Measurements from ENCODE around the gene TTC34.
"Not testable (repeated sequence)": the region's sequence is repeated elsewhere in the genome, so short reads cannot be mapped to it uniquely, and the experiment has no call there.

The TTC34 gene

DNA sequence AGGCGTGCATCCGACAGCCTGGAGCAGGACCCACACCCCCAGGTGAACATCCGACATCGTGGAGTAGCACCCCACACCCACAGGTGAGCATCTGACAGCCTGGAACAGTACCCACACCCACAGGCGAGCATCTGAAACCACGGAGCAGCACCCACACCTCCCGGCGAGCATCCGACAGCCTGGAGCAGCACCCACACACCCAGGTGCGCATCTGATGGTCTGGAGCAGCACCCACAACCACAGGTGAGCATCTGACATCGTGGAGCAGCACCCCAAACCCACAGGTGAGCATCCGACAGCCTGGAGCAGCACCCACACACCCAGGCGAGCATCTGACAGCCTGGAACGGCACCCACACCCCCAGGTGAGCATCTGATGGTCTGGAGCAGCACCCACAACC, 46.1 kb downstream of the TTC34 start:
- not testable (repeated sequence) for DNase-seq (ENCODE audit: low spot score)

DNA sequence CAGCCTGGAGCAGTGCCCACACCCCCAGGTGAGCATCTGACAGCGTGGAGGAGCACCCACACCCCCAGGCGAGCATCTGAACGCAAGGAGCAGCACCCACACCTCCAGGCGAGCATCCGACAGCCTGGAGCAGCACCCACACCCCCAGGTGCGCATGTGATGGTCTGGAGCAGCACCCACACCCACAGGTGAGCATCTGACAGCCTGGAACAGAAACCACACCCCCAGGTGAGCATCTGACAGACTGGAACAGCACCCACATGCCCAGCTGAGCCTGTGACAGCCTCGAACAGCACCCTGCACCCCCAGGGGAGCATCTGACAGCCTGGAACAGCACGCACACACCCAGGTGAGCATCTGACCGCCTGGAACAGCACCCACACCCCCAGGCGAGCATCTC, 46.9 kb downstream of the TTC34 start:
- DNase-seq (ENCODE audit: low spot score): not testable (repeated sequence)

- DNase-seq (ENCODE audit: low spot score): not testable (repeated sequence)
Observed at GRCh38 chr1:2752503-2752902, 49.0 kb downstream of the TTC34 start.

- DNase-seq (ENCODE audit: low spot score): not testable (repeated sequence)
Observed at GRCh38 chr1:2751866-2752265, 49.6 kb downstream of the TTC34 start.

GRCh38 chr1:2750766-2751730, 50.4 kb downstream of the TTC34 start:
- not testable (repeated sequence) for DNase-seq (ENCODE audit: low spot score)

DNA sequence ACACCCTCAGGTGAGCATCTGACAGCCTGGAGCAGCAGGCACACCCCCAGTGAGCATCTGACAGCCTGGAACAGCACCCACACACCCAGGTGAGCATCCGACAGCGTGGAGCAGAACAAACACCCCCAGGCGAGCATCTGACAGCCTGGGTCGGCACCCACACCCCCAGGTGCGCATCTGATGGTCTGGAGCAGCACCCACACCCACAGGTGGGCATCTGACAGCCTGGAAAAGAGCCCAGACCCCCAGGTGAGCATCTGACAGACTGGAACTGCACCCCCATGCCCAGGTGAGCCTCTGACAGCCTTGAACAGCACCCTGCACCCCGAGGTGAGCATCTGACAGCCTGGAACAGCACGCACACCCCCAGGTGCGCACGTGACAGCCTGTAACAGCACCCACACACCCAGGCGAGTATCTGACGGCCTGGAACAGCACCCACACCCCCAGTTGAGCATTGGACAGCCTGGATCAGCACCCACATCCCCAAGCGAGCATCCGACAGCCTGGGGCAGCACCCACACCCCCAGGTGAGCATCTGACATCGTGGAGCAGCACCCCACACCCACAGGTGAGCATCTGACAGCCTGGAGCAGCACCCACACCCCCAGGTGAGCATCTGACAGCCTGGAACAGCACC, 51.3 kb downstream of the TTC34 start:
- DNase-seq (ENCODE audit: low spot score): not testable (repeated sequence)

DNA sequence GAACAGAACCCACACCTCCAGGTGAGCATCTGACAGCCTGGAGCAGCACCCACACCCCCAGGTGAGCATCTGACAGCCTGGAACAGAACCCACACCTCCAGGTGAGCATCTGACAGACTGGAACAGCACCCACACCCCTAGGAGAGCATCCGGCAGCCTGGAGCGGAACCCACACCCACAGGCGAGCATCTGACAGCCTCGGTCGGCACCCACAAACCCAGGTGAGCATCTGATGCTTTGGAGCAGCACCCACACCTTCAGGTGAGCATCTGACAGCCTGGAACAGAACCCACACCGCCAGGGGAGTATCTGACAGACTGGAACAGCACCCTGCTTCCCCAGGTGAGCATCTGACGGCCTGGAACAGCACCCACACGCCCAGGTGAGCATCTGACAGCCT, 52.9 kb downstream of the TTC34 start:
- not testable (repeated sequence) for DNase-seq (ENCODE audit: low spot score)

DNA sequence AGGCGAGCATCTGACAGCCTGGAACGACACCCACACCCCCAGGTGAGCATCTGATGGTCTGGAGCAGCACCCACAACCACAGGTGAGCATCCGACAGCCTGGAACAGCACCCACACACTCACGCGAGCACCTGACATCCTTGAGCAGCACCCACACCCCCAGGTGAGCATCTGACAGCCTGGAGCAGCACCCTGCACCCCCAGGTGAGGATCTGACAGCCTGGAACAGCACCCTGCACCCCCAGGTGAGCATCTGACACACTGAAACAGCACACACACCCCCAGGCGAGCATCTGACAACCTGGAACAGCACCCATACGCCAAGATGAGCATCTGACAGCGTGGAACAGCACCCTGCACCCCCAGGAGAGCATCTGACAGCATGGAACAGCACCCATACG, 106.7 kb downstream of the TTC34 start:
- not testable (repeated sequence) for DNase-seq (ENCODE audit: low spot score)

DNA sequence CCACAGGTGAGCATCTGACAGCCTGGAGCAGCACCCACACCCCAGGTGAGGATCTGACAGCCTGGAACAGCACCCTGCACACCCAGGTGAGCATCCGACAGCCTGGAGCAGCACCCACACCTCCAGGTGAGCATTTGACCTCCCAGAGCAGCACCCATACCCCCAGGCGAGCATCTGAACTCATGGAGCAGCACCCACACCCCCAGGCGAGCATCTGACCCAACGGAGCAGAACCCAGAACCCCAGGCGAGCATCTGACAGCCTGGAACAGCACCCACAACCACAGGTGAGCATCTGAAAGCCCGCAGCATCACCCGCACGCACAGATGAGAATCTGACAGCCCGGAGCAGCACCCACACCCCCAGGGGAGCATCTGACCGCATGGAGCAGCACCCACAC, 111.3 kb downstream of the TTC34 start:
- DNase-seq (ENCODE audit: low spot score): not testable (repeated sequence)

- DNase-seq (ENCODE audit: low spot score): not testable (repeated sequence)
Observed at GRCh38 chr1:2688336-2688665, 113.2 kb downstream of the TTC34 start.

- not testable (repeated sequence) for DNase-seq (ENCODE audit: low spot score)
Observed at GRCh38 chr1:2687638-2688335, 113.7 kb downstream of the TTC34 start.

GRCh38 chr1:2687174-2687591, 114.3 kb downstream of the TTC34 start:
- not testable (repeated sequence) for DNase-seq (ENCODE audit: low spot score)

DNA sequence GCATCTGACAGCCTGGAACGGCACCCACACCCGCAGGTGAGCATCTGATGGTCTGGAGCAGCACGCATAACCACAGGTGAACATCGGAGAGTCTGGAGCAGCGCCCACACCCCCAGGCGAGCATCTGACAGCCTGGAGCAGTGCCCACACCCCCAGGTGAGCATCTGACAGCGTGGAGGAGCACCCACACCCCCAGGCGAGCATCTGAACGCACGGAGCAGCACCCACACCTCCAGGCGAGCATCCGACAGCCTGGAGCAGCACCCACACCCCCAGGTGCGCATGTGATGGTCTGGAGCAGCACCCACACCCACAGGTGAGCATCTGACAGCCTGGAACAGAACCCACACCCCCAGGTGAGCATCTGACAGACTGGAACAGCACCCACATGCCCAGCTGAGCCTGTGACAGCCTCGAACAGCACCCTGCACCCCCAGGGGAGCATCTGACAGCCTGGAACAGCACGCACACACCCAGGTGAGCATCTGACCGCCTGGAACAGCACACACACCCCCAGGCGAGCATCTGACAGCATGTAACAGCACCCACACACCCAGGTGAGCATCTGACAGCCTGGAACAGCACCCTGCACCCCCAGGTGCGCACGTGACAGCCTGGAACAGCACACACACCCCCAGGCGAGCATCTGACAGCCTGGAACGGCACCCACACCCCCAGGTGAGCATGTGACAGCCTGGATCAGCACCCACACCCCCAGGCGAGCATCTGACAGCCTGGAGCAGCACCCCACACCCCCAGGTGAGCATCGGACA, 115.2 kb downstream of the TTC34 start:
- not testable (repeated sequence) for DNase-seq (ENCODE audit: low spot score)

DNA sequence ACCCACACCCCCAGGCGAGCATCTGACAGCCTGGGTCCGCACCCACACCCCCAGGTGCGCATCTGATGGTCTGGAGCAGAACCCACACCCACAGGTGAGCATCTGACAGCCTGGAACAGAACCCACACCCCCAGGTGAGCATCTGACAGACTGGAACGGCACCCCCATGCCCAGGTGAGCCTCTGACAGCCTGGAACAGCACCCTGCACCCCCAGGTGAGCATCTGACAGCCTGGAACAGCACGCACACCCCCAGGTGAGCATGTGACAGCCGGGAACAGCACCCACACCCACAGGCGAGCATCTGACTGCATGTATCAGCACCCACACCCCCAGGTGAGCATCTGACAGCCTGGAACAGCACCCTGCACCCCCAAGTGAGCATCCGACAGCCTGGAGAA, 115.8 kb downstream of the TTC34 start:
- DNase-seq (ENCODE audit: low spot score): not testable (repeated sequence)

GRCh38 chr1:2684878-2685277, 116.6 kb downstream of the TTC34 start:
- DNase-seq (ENCODE audit: low spot score): not testable (repeated sequence)

- DNase-seq (ENCODE audit: low spot score): not testable (repeated sequence)
Observed at GRCh38 chr1:2684000-2684399, 117.5 kb downstream of the TTC34 start.

DNA sequence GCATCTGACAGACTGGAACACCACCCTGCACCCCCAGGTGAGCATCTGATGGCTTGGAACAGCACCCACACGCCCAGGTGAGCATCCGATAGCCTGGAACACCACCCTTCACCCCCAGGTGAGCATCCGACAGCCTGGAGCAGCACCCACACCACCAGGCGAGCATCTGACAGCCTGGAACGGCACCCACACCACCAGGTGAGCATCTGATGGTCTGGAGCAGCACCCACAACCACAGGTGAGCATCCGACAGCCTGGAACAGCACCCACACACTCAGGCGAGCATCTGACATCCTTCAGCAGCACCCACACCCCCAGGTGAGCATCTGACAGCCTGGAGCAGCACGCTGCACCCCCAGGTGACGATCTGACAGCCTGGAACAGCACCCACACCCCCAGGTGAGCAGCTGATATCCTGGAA, 118.2 kb downstream of the TTC34 start:
- DNase-seq (ENCODE audit: low spot score): not testable (repeated sequence)

DNA sequence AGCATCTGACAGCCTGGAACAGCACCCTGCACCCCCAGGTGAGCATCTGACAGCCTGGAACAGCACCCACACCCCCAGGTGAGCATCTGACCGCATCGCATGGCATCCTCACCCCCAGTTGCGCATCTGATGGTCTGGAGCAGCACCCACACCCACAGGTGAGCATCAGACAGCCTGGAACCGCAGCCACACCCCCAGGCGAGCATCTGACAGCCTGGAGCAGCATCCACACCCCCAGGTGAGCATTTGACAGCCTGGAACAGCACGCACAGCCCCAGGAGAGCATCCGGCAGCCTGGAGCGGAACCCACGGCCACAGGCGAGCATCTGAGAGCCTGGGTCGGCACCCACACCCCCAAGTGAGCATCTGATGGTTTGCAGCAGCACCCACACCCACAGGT, 118.6 kb downstream of the TTC34 start:
- DNase-seq (ENCODE audit: low spot score): not testable (repeated sequence)

GRCh38 chr1:2676726-2677125, 124.8 kb downstream of the TTC34 start:
- DNase-seq (ENCODE audit: low spot score): not testable (repeated sequence)

DNA sequence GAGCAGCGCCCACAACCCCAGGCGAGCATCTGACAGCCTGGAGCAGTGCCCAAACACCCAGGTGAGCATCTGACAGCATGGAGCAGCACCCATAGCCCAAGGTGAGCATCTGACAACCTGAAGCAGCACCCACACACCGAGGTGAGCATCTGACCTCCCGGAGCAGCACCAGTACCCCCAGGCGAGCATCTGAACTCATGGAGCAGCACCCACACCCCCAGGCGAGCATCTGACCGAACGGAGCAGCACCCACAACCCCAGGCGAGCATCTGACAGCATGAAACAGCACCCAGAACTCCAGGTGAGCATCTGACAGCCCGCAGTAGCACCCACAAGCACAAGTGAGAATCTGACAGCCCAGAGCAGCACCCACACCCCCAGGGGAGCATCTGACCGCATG, 129.8 kb downstream of the TTC34 start:
- DNase-seq (ENCODE audit: low spot score): not testable (repeated sequence)

DNA sequence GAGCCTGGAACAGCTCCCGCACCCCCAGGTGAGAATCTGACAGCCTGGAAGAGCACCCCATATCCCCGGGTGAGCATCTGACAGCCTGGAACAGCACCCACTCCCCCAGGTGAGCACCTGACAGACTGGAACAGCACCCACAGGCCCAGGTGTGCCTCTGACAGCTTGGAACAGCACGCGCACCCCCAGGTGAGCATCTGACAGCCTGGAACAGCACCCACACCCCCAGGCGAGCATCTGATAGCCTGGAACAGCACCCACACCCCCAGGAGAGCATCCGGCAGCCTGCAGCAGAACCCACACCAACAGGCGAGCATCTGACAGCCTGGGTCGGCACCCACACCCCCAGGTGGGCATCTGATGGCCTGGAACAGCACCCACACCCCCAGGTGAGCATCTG, 141.7 kb downstream of the TTC34 start:
- DNase-seq (ENCODE audit: low spot score): not testable (repeated sequence)

GRCh38 chr1:2657909-2658308, 143.6 kb downstream of the TTC34 start:
- DNase-seq (ENCODE audit: low spot score): not testable (repeated sequence)
